ENCODE data around the gene SFXN3. TPM values are rescaled to one million over a fixed set of nuclear protein-coding genes. Genes with fewer than 3 reads are reported as not detected.
"Not testable (repeated sequence)": the region's sequence is repeated elsewhere in the genome, so short reads cannot be mapped to it uniquely, and the experiment has no call there.

The SFXN3 gene
- total RNA-seq, 1 experiment from 2014 or later, result 8.5 TPM

- Histone ChIP-seq H4K20me1 (ENCODE audit: insufficient read depth, low read depth, low read length) (0 out of 2 replicates have a peak, but pooled peaks cover 4% of the 10 kb centered on the region), H3K9me2 (replicated peaks; ENCODE audit: insufficient read depth, low read length) (no peaks in the 10 kb centered on the region), H3K9me3 (ENCODE audit: low read length) (no peaks in the 10 kb centered on the region), H3K27me3 (ENCODE audit: low read length) (no peaks in the 10 kb centered on the region), H3K4me3 (ENCODE audit: low read length) (peak overlapping the region; percentile 73), H3K79me2 (ENCODE audit: low read length) (no peaks in the 10 kb centered on the region), H2AFZ (ENCODE audit: low read length) (peak overlapping the region; percentile 58; the same call in 1 of the 2 replicates), H3K4me1 (ENCODE audit: low read length) (peaks cover 29% of the 10 kb centered on the region), H3K36me3 (ENCODE audit: insufficient read depth, low read length) (no peaks in the 10 kb centered on the region), H3K9ac (ENCODE audit: low read length) (peak overlapping the region; percentile 70), H3K27ac (ENCODE audit: low read length) (no peak overlapping the region), H3K4me2 (ENCODE audit: low read depth, low read length, poor library complexity, severe bottlenecking) (peak overlapping the region; percentile 95)
- no peak for DNase-seq
Observed at GRCh38 chr10:101032637-101033224, 1.7 kb downstream of the SFXN3 start.

GRCh38 chr10:101033276-101033675, 2.2 kb downstream of the SFXN3 start:
- Histone ChIP-seq H3K4me1 (ENCODE audit: low read length) (peaks cover 29% of the 10 kb centered on the region), H3K9me2 (replicated peaks; ENCODE audit: insufficient read depth, low read length) (no peaks in the 10 kb centered on the region), H2AFZ (ENCODE audit: low read length) (no peak overlapping the region), H3K4me3 (ENCODE audit: low read length) (no peak overlapping the region), H3K27me3 (ENCODE audit: low read length) (no peaks in the 10 kb centered on the region), H3K27ac (ENCODE audit: low read length) (no peak overlapping the region), H3K79me2 (ENCODE audit: low read length) (no peaks in the 10 kb centered on the region), H4K20me1 (ENCODE audit: insufficient read depth, low read depth, low read length) (0 out of 2 replicates have a peak, but pooled peaks cover 4% of the 10 kb centered on the region), H3K9ac (ENCODE audit: low read length) (no peak overlapping the region), H3K36me3 (ENCODE audit: insufficient read depth, low read length) (no peaks in the 10 kb centered on the region), H3K4me2 (ENCODE audit: low read depth, low read length, poor library complexity, severe bottlenecking) (peak overlapping the region; percentile 95), H3K9me3 (ENCODE audit: low read length) (no peaks in the 10 kb centered on the region)
- no peak for DNase-seq

DNA sequence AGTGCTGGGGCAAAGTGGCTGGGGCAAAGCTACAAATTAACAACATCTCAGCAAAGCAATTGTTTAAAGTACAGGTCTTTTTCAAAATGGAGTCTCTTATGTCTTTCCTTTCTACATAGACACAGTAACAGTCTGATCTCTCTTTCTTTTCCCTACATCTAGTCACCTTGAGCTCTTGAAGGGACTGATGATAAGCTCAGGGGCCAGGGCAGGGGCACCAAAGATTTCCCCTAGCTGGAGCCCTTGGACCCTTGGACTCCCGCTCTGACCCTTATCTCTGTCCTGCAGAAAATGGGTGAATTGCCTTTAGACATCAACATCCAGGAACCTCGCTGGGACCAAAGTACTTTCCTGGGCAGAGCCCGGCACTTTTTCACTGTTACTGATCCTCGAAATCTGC, 3.4 kb downstream of the SFXN3 start:
- not testable (repeated sequence) for H3K36me3 ChIP-seq (ENCODE audit: insufficient read depth, low read length); H3K9me2 ChIP-seq (replicated peaks; ENCODE audit: insufficient read depth, low read length); H3K79me2 ChIP-seq (ENCODE audit: low read length); H4K20me1 ChIP-seq (ENCODE audit: insufficient read depth, low read depth, low read length); H3K27me3 ChIP-seq (ENCODE audit: low read length); H3K9me3 ChIP-seq (ENCODE audit: low read length); H2AFZ ChIP-seq (ENCODE audit: low read length); H3K9ac ChIP-seq (ENCODE audit: low read length); H3K27ac ChIP-seq (ENCODE audit: low read length); H3K4me2 ChIP-seq (ENCODE audit: low read depth, low read length, poor library complexity, severe bottlenecking); DNase-seq; H3K4me3 ChIP-seq (ENCODE audit: low read length)
- peaks cover 25% of the 10 kb centered on the region for H3K4me1 ChIP-seq (ENCODE audit: low read length)

GRCh38 chr10:101035314-101035713, 4.3 kb downstream of the SFXN3 start:
- Histone ChIP-seq H4K20me1 (ENCODE audit: insufficient read depth, low read depth, low read length) (0 out of 2 replicates have a peak, but pooled peaks cover under 1% of the 10 kb centered on the region), H3K36me3 (ENCODE audit: insufficient read depth, low read length) (no peaks in the 10 kb centered on the region)

DNA sequence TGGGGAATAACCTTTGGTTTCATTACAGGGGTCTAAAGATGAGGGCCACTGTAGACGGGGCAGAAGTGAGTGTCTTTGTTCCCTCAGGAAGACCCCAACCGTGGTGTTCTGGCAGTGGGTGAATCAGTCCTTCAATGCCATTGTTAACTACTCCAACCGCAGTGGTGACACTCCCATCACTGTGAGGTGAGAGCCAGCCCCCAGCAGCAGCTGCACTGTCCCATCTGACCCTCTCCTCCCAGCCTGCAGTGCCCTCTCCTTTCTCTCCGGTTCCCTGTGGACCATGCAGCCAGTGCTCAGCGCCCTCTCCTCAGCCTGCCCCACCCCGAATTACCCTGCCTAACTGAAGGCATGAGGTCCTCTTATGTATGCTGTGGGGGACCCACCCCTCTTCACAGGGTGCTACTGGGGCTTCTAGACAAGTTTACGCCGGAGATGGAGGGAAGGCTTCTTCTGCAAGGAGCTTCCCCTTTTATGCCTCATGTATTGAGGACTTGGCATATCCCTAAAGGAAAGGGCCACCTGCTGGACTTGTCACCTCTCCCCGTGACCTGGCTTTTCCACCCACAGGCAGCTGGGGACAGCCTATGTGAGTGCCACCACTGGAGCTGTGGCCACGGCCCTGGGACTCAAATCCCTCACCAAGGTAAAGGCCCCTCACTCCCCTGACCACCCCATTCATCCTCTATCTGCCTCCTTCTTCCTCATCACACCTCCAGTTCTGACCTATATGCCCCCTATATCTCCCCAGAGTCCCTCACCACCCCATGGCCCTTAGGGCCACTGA, 5.1 kb downstream of the SFXN3 start:
- Histone ChIP-seq H3K27ac (ENCODE audit: low read length) (no peak overlapping the region), H3K9ac (ENCODE audit: low read length) (no peak overlapping the region), H3K4me1 (ENCODE audit: low read length) (peaks cover 18% of the 10 kb centered on the region), H3K4me3 (ENCODE audit: low read length) (no peak overlapping the region), H3K79me2 (ENCODE audit: low read length) (no peaks in the 10 kb centered on the region), H3K4me2 (ENCODE audit: low read depth, low read length, poor library complexity, severe bottlenecking) (no peak overlapping the region), H4K20me1 (ENCODE audit: insufficient read depth, low read depth, low read length) (no peaks in the 10 kb centered on the region), H3K9me3 (ENCODE audit: low read length) (no peaks in the 10 kb centered on the region), H3K9me2 (replicated peaks; ENCODE audit: insufficient read depth, low read length) (no peaks in the 10 kb centered on the region), H2AFZ (ENCODE audit: low read length) (no peak overlapping the region), H3K36me3 (ENCODE audit: insufficient read depth, low read length) (no peaks in the 10 kb centered on the region), H3K27me3 (ENCODE audit: low read length) (no peaks in the 10 kb centered on the region)
- no peak for DNase-seq

More at GRCh38 chr10:101035314-101035713, 4.3 kb downstream of the SFXN3 start:
- no peaks in the 10 kb centered on the region for H3K79me2 ChIP-seq (ENCODE audit: low read length)
- no peak for DNase-seq
- no peaks in the 10 kb centered on the region for H3K9me2 ChIP-seq (replicated peaks; ENCODE audit: insufficient read depth, low read length)
- H3K9ac ChIP-seq (ENCODE audit: low read length), result no peak overlapping the region
- H3K4me3 ChIP-seq (ENCODE audit: low read length), result no peak overlapping the region
- no peaks in the 10 kb centered on the region for H3K27me3 ChIP-seq (ENCODE audit: low read length)
- no peak overlapping the region for H2AFZ ChIP-seq (ENCODE audit: low read length)
- H3K9me3 ChIP-seq (ENCODE audit: low read length), result no peaks in the 10 kb centered on the region
- H3K4me2 ChIP-seq (ENCODE audit: low read depth, low read length, poor library complexity, severe bottlenecking), result no peak overlapping the region
- H3K27ac ChIP-seq (ENCODE audit: low read length), result no peak overlapping the region
- peaks cover 25% of the 10 kb centered on the region for H3K4me1 ChIP-seq (ENCODE audit: low read length)

- H4K20me1 ChIP-seq (ENCODE audit: insufficient read depth, low read depth, low read length), result no peaks in the 10 kb centered on the region
- no peak for DNase-seq
- H3K9me3 ChIP-seq (ENCODE audit: low read length), result no peaks in the 10 kb centered on the region
- H3K4me2 ChIP-seq (ENCODE audit: low read depth, low read length, poor library complexity, severe bottlenecking), result no peak overlapping the region
- no peak overlapping the region for H2AFZ ChIP-seq (ENCODE audit: low read length)
- no peaks in the 10 kb centered on the region for H3K36me3 ChIP-seq (ENCODE audit: insufficient read depth, low read length)
- peaks cover 15% of the 10 kb centered on the region for H3K4me1 ChIP-seq (ENCODE audit: low read length)
- no peak overlapping the region for H3K4me3 ChIP-seq (ENCODE audit: low read length)
- H3K9me2 ChIP-seq (replicated peaks; ENCODE audit: insufficient read depth, low read length), result no peaks in the 10 kb centered on the region
- H3K27ac ChIP-seq (ENCODE audit: low read length), result no peak overlapping the region
- H3K79me2 ChIP-seq (ENCODE audit: low read length), result no peaks in the 10 kb centered on the region
- H3K27me3 ChIP-seq (ENCODE audit: low read length), result no peaks in the 10 kb centered on the region
- no peak overlapping the region for H3K9ac ChIP-seq (ENCODE audit: low read length)
Observed at GRCh38 chr10:101036726-101037125, 5.7 kb downstream of the SFXN3 start.

DNA sequence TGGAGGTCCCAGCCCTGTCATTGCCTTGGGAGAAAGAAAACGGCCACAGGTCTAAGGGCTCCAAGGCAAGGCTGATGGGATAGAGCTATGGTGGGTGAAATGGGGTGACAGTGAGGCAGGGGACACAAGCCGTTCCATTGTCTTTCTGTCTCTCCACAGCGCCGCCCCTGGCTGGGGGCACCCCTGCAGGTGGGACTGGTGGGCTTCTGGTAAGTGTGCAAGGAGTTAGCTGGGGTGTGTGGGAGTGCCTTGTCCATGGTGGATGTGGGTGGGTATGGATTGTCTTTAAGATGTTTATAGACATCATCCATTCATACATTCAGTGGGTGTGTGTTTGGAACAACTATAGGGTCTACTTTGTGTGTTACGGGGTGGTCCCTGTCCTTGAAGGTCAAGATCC, 7.5 kb downstream of the SFXN3 start:
- Histone ChIP-seq H3K36me3 (ENCODE audit: insufficient read depth, low read length) (no peaks in the 10 kb centered on the region), H3K4me1 (ENCODE audit: low read length) (peaks cover 19% of the 10 kb centered on the region), H3K27me3 (ENCODE audit: low read length) (no peaks in the 10 kb centered on the region), H3K4me3 (ENCODE audit: low read length) (no peak overlapping the region), H3K4me2 (ENCODE audit: low read depth, low read length, poor library complexity, severe bottlenecking) (no peak overlapping the region), H3K9ac (ENCODE audit: low read length) (no peak overlapping the region), H4K20me1 (ENCODE audit: insufficient read depth, low read depth, low read length) (no peaks in the 10 kb centered on the region), H3K9me2 (replicated peaks; ENCODE audit: insufficient read depth, low read length) (no peaks in the 10 kb centered on the region), H3K79me2 (ENCODE audit: low read length) (no peaks in the 10 kb centered on the region), H2AFZ (ENCODE audit: low read length) (no peak overlapping the region), H3K27ac (ENCODE audit: low read length) (no peak overlapping the region), H3K9me3 (ENCODE audit: low read length) (no peaks in the 10 kb centered on the region)
- no peak for DNase-seq

GRCh38 chr10:101040061-101040460, 9.0 kb downstream of the SFXN3 start:
- H3K27me3 ChIP-seq (ENCODE audit: low read length), result no peaks in the 10 kb centered on the region
- H3K9me2 ChIP-seq (replicated peaks; ENCODE audit: insufficient read depth, low read length), result no peaks in the 10 kb centered on the region
- H4K20me1 ChIP-seq (ENCODE audit: insufficient read depth, low read depth, low read length), result no peaks in the 10 kb centered on the region
- no peaks in the 10 kb centered on the region for H3K79me2 ChIP-seq (ENCODE audit: low read length)
- H3K4me2 ChIP-seq (ENCODE audit: low read depth, low read length, poor library complexity, severe bottlenecking), result no peak overlapping the region
- no peaks in the 10 kb centered on the region for H3K36me3 ChIP-seq (ENCODE audit: insufficient read depth, low read length)
- peaks cover 22% of the 10 kb centered on the region for H3K4me1 ChIP-seq (ENCODE audit: low read length)
- no peak overlapping the region for H3K9ac ChIP-seq (ENCODE audit: low read length)
- no peak overlapping the region for H3K27ac ChIP-seq (ENCODE audit: low read length)
- H2AFZ ChIP-seq (ENCODE audit: low read length), result no peak overlapping the region
- no peak overlapping the region for H3K4me3 ChIP-seq (ENCODE audit: low read length)
- H3K9me3 ChIP-seq (ENCODE audit: low read length), result no peaks in the 10 kb centered on the region
- DNase-seq, result no peak

All from Karpas-422 (cell line).